Measurements from ENCODE around the gene RABGGTA. TPM values are rescaled to one million over a fixed set of nuclear protein-coding genes. Genes with fewer than 3 reads are reported as not detected.
A peak's percentile ranks its signal among the peaks of the same experiment; 100 is the strongest.

The RABGGTA gene
- total and polyA plus RNA-seq, 2 donors (not counting 1 experiment from before 2014, with no cell fraction given): 15.1 to 21.0 TPM

DNA sequence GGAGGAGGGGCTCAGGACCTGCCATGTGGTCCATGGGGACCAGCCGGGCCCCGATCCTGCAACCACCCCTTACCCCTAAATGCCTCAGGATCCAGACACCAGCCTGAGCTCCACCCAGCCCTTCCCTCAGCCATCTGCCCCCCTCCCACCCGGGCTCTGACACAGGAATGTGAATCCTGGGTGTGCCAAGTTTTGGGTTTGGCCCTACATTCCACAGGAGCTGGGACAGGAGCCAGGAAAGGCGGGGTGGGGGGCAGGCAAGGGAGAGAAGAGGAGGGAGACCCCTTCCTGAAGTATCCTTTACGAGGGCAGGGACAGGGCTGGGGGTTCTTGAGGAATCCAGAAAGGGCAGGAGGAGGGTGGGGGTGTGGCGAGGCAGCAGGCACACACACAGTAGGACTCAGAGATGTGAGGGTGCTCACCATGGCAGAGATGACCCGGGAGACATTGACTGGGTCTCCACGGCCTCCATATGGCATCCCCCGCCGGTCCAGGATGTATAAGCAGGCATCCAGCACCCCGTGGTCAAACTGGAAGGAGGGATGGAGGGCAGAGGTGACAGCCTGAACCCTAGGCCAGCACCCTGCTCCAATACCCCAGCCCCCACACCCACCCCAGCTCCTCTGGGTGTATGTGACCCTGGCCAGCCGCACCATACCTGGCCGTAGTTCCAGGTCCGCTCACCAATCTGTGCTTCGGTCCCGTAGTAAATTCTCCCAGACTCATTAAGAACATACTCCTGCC lies 11.9 kb downstream of the RABGGTA start:
- no peaks in the 10 kb centered on the region for H3K4me1 ChIP-seq (ENCODE audit: control insufficient read depth, extremely low read depth, insufficient read depth, low read length)
- H3K27me3 ChIP-seq (ENCODE audit: control insufficient read depth, insufficient read depth, low read length): no peaks in the 10 kb centered on the region
- TF ChIP-seq EZH2 (IDR thresholded peaks at IDR 0.05; ENCODE audit: low read length, missing control alignments): no peak
- TF ChIP-seq, protein P1, sequence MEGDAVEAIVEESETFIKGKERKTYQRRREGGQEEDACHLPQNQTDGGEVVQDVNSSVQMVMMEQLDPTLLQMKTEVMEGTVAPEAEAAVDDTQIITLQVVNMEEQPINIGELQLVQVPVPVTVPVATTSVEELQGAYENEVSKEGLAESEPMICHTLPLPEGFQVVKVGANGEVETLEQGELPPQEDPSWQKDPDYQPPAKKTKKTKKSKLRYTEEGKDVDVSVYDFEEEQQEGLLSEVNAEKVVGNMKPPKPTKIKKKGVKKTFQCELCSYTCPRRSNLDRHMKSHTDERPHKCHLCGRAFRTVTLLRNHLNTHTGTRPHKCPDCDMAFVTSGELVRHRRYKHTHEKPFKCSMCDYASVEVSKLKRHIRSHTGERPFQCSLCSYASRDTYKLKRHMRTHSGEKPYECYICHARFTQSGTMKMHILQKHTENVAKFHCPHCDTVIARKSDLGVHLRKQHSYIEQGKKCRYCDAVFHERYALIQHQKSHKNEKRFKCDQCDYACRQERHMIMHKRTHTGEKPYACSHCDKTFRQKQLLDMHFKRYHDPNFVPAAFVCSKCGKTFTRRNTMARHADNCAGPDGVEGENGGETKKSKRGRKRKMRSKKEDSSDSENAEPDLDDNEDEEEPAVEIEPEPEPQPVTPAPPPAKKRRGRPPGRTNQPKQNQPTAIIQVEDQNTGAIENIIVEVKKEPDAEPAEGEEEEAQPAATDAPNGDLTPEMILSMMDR (conservative IDR thresholded peaks at IDR 0.05 in 1 of 2, IDR thresholded peaks at IDR 0.05 in 1 of 2; ENCODE audit: low read depth in 1 of 2, low read length in 2 of 2): no peak
- no peaks in the 10 kb centered on the region for H3K9me3 ChIP-seq (ENCODE audit: control insufficient read depth, insufficient read depth, low read depth, low read length)
- no peaks in the 10 kb centered on the region for H3K36me3 ChIP-seq (ENCODE audit: control insufficient read depth, insufficient read depth, low read length)
- no peaks in the 10 kb centered on the region for H3K79me2 ChIP-seq (ENCODE audit: control insufficient read depth, insufficient read depth, low read length)
- H3K4me3 ChIP-seq (replicated peaks in 1 of 4; ENCODE audit: control extremely low read depth in 1 of 4, insufficient read depth in 1 of 4, low read depth in 3 of 4, low read length in 4 of 4): no peak overlapping the region
- H2AFZ ChIP-seq (ENCODE audit: low read length): no peak overlapping the region
- peak; percentile 11 to 68 for DNase-seq (ENCODE audit: low read depth in 2 of 2)
- no peak overlapping the region for H3K9ac ChIP-seq (ENCODE audit: insufficient read depth, low read length)
- H4K20me1 ChIP-seq (ENCODE audit: control insufficient read depth, extremely low read depth, insufficient read depth, low read length): no peaks in the 10 kb centered on the region
- H3K4me2 ChIP-seq (ENCODE audit: extremely low read depth, insufficient read depth, low read length): no peak overlapping the region
- H3K27ac ChIP-seq (ENCODE audit: insufficient read depth, low read length): no peak overlapping the region

DNA sequence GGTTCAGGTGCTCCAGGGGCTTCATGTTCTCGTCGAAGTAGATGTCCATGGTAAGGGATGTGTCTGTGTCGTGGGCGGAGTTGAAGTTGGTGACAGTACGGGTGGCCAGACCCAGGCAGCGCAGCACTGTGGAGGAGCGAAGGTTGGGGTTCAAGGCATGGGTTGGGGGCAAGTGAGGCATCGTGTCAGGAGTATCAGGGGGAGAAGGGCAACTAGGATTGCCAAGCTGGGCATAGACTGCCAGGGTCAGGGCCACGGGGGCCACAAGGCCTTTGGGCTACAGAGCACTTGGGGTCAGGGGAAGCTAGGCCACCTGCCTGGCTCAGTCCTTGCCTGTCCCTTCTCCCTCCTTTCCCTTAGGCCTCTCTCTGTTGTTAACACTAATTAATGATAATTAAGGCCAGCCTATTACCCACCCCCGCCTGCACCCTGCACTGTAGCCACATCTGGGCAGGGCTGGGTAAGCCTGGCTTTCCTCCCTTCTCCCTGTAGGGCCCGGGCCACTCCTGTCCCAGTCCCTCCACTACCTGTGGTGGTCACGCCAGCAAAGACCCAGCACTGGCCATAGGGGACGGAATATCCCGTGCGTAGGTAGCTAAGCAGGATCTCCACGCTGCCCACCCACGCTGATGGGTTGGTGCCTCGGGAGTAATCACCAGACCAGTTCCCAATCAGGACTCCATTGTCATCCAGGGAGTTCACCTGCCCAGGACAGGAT lies 12.7 kb downstream of the RABGGTA start:
- H2AFZ ChIP-seq (ENCODE audit: low read length): no peak overlapping the region

DNA sequence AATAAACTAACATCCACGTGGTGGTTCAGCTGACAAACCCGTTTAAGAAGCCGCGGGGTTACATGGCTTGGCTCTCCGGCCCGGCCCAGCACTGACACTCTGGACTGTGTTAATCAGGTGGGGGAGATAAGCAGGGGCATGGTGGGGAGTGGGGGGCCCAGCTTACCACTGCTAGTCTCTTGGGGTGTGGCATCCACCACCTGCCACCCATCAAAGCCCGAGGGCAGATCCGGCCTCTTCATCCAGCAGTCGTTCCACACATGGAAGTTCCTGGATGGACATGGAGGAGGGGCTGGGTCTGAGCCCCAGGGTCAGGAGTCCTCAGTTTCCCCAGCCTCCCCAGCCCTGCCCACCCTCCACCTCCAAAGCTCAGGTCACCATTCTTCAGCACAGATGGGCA lies 13.3 kb downstream of the RABGGTA start:
- no peaks in the 10 kb centered on the region for H3K4me1 ChIP-seq (ENCODE audit: control insufficient read depth, extremely low read depth, insufficient read depth, low read length)
- no peaks in the 10 kb centered on the region for H3K79me2 ChIP-seq (ENCODE audit: control insufficient read depth, insufficient read depth, low read length)
- no peak overlapping the region for H3K4me3 ChIP-seq (replicated peaks in 1 of 4; ENCODE audit: control extremely low read depth in 1 of 4, insufficient read depth in 1 of 4, low read depth in 3 of 4, low read length in 4 of 4)

More for the DNA sequence above, 12.7 kb downstream of the RABGGTA start:
- Histone ChIP-seq H3K4me3 (replicated peaks in 1 of 4; ENCODE audit: control extremely low read depth in 1 of 4, insufficient read depth in 1 of 4, low read depth in 3 of 4, low read length in 4 of 4) (no peak overlapping the region), H3K27ac (ENCODE audit: insufficient read depth, low read length) (no peak overlapping the region), H3K36me3 (ENCODE audit: control insufficient read depth, insufficient read depth, low read length) (no peaks in the 10 kb centered on the region), H3K27me3 (ENCODE audit: control insufficient read depth, insufficient read depth, low read length) (no peaks in the 10 kb centered on the region), H3K9me3 (ENCODE audit: control insufficient read depth, insufficient read depth, low read depth, low read length) (no peaks in the 10 kb centered on the region), H3K9ac (ENCODE audit: insufficient read depth, low read length) (no peak overlapping the region), H4K20me1 (ENCODE audit: control insufficient read depth, extremely low read depth, insufficient read depth, low read length) (no peaks in the 10 kb centered on the region), H3K79me2 (ENCODE audit: control insufficient read depth, insufficient read depth, low read length) (no peaks in the 10 kb centered on the region), H3K4me1 (ENCODE audit: control insufficient read depth, extremely low read depth, insufficient read depth, low read length) (no peaks in the 10 kb centered on the region), H3K4me2 (ENCODE audit: extremely low read depth, insufficient read depth, low read length) (no peak overlapping the region)
- DNase-seq (ENCODE audit: low read depth in 2 of 2): no peak
- no peak for TF ChIP-seq EZH2 (IDR thresholded peaks at IDR 0.05; ENCODE audit: low read length, missing control alignments)
- TF ChIP-seq, protein P1 (conservative IDR thresholded peaks at IDR 0.05 in 1 of 2, IDR thresholded peaks at IDR 0.05 in 1 of 2; ENCODE audit: low read depth in 1 of 2, low read length in 2 of 2): no peak

More for the DNA sequence above, 13.3 kb downstream of the RABGGTA start:
- DNase-seq (ENCODE audit: low read depth in 2 of 2): no peak
- Histone ChIP-seq H3K9me3 (ENCODE audit: control insufficient read depth, insufficient read depth, low read depth, low read length) (no peaks in the 10 kb centered on the region), H3K9ac (ENCODE audit: insufficient read depth, low read length) (no peak overlapping the region), H2AFZ (ENCODE audit: low read length) (no peak overlapping the region), H3K4me2 (ENCODE audit: extremely low read depth, insufficient read depth, low read length) (no peak overlapping the region), H4K20me1 (ENCODE audit: control insufficient read depth, extremely low read depth, insufficient read depth, low read length) (no peaks in the 10 kb centered on the region), H3K36me3 (ENCODE audit: control insufficient read depth, insufficient read depth, low read length) (no peaks in the 10 kb centered on the region), H3K27me3 (ENCODE audit: control insufficient read depth, insufficient read depth, low read length) (no peaks in the 10 kb centered on the region), H3K27ac (ENCODE audit: insufficient read depth, low read length) (no peak overlapping the region)
- TF ChIP-seq, protein P1 (conservative IDR thresholded peaks at IDR 0.05 in 1 of 2, IDR thresholded peaks at IDR 0.05 in 1 of 2; ENCODE audit: low read depth in 1 of 2, low read length in 2 of 2): no peak
- no peak for TF ChIP-seq EZH2 (IDR thresholded peaks at IDR 0.05; ENCODE audit: low read length, missing control alignments)
